Keratinocyte (primary cell): ENCODE results near the gene NPVF. TPM values are rescaled to one million over a fixed set of nuclear protein-coding genes. Genes with fewer than 3 reads are reported as not detected.

Experiments
- DNase-seq: peaks from one replicate; pipeline ENCODE4 v3.0.0-alpha.2; 2011; ENCODE audit warnings: low read depth, missing footprints, low spot score
- FAIRE-seq: peaks from 2 replicates; lab custom pipeline; 2011; peaks lifted over from hg19 to GRCh38; lab: Jason Lieb, UNC
- H2AFZ ChIP-seq: 2 replicates; pipeline ENCODE4 v1.6.0; 2012; ENCODE audit warnings: low read length, control low read depth, inconsistent platforms; ENCODE audit not compliant: control insufficient read depth
- H3K27ac ChIP-seq: 2 replicates; pipeline ENCODE4 v1.5.1; 2011; ENCODE audit warnings: low read length; ENCODE audit not compliant: control insufficient read depth, insufficient read depth
- H3K27me3 ChIP-seq: 3 replicates; pipeline ENCODE4 v1.6.0; 2011; ENCODE audit warnings: low read length; ENCODE audit not compliant: control insufficient read depth, insufficient read depth; ENCODE audit errors: extremely low read depth
- H3K36me3 ChIP-seq, 2 experiments: 2 replicates in 1 of 2; 3 replicates in 1 of 2; pipeline ENCODE4 v1.5.1; 2011; ENCODE audit warnings: low read length in 2 of 2, mild to moderate bottlenecking in 1 of 2; ENCODE audit not compliant: control insufficient read depth in 2 of 2, insufficient read depth in 2 of 2; ENCODE audit errors: extremely low read depth in 1 of 2
- H3K4me1 ChIP-seq: 3 replicates; pipeline ENCODE4 v1.5.1; 2011; ENCODE audit warnings: low read length; ENCODE audit not compliant: control insufficient read depth, insufficient read depth; ENCODE audit errors: extremely low read depth
- H3K4me2 ChIP-seq: 3 replicates; pipeline ENCODE4 v1.6.0; 2011; ENCODE audit warnings: low read depth, low read length; ENCODE audit not compliant: control insufficient read depth, insufficient read depth; ENCODE audit errors: extremely low read depth
- H3K4me3 ChIP-seq, 3 experiments: fragments of 200-600 bp in 1 of 3; sonication (generic) in 1 of 3; 2 replicates in 2 of 3; 3 replicates in 1 of 3; pipeline ENCODE4 v1.5.1; 2011 to 2016; ENCODE audit warnings: low read length in 3 of 3, mild to moderate bottlenecking in 3 of 3, control low read depth in 2 of 3, inconsistent platforms in 1 of 3, low read depth in 1 of 3, mixed read lengths in 1 of 3, mixed run types in 1 of 3, moderate library complexity in 1 of 3; ENCODE audit not compliant: control insufficient read depth in 2 of 3, insufficient read depth in 2 of 3; ENCODE audit errors: extremely low read depth in 1 of 3
- H3K79me2 ChIP-seq: 2 replicates; pipeline ENCODE4 v1.6.0; 2012; ENCODE audit warnings: low read length; ENCODE audit not compliant: control insufficient read depth, insufficient read depth
- H3K9ac ChIP-seq: 3 replicates; pipeline ENCODE4 v1.6.0; 2011; ENCODE audit warnings: low read length; ENCODE audit not compliant: control insufficient read depth, insufficient read depth; ENCODE audit errors: extremely low read depth
- H3K9me1 ChIP-seq: 3 replicates; pipeline ENCODE4 v1.6.0; 2011; ENCODE audit warnings: low read length; ENCODE audit not compliant: control insufficient read depth, insufficient read depth; ENCODE audit errors: extremely low read depth
- H3K9me3 ChIP-seq: 2 replicates; pipeline ENCODE4 v1.5.1; 2012; ENCODE audit warnings: low read depth, low read length; ENCODE audit not compliant: control insufficient read depth
- H4K20me1 ChIP-seq: 3 replicates; pipeline ENCODE4 v1.6.0; 2011; ENCODE audit warnings: low read length; ENCODE audit not compliant: control insufficient read depth, insufficient read depth; ENCODE audit errors: extremely low read depth
- EZH2 ChIP-seq: IDR thresholded peaks from one replicate; pipeline ENCODE4 v1.6.1; 2012; ENCODE audit warnings: inconsistent platforms, mild to moderate bottlenecking, low read length, moderate library complexity
- dilution Hi-C: fragments of 300-500 bp; cut with MboI; formaldehyde crosslinking; loops from one replicate; pipeline ENCODE4 v1.7.0; 2020; ENCODE audit warnings: low sequenced_read_pairs; ENCODE audit not compliant: extremely low pct_ligation_motif_present
- polyA plus RNA-seq, 5 experiments: library from polyadenylated mRNA; depleted of rRNA in 3 of 5; stranded (reverse) in 3 of 5; stranded (forward) in 1 of 5; unstranded in 1 of 5; fragments of >200 nt; gene quantifications; 1 replicate in 1 of 5; 2 replicates in 3 of 5; 3 replicates in 1 of 5; pipeline versions ENCODE4 v1.2.1 to v1.2.3, GENCODE V29; 2011 to 2012; ENCODE audit warnings: missing spikeins in 2 of 5, low read depth in 1 of 5, low replicate concordance in 1 of 5
- TF ChIP-seq, protein P1 (sequence below), 3 experiments: IDR thresholded peaks in 1 of 3; conservative IDR thresholded peaks in 1 of 3; optimal IDR thresholded peaks in 1 of 3; 2 replicates in 2 of 3; 3 replicates in 1 of 3; pipeline versions ENCODE3 to v1.5.1; 2011; ENCODE audit warnings: low read length in 3 of 3, mild to moderate bottlenecking in 3 of 3, moderate library complexity in 2 of 3, control low read depth in 1 of 3, inconsistent platforms in 1 of 3; ENCODE audit not compliant: insufficient read depth in 2 of 3; ENCODE audit errors: extremely low read depth in 1 of 3

NPVF gene
- polyA plus RNA-seq, 1 donor (not counting 4 experiments of a cell fraction or from before 2014, with no cell fraction given), result not detected

- peaks cover 3% of the 10 kb centered on the region for H3K27me3 ChIP-seq
Measured at GRCh38 chr7:25244254-25245033, 16.2 kb upstream of the NPVF start.

GRCh38 chr7:25242678-25243077 lies 14.4 kb upstream of the NPVF start:
- Histone ChIP-seq H3K4me2 (no peak overlapping the region), H3K4me1 (no peaks in the 10 kb centered on the region), H3K36me3 (no peaks in the 10 kb centered on the region), H2AFZ (no peak overlapping the region), H3K27ac (no peak overlapping the region), H3K79me2 (no peaks in the 10 kb centered on the region), H3K27me3 (peaks cover 3% of the 10 kb centered on the region), H3K9me3 (no peaks in the 10 kb centered on the region), H3K9me1 (no peaks in the 10 kb centered on the region), H3K4me3 (no peak overlapping the region), H3K9ac (no peak overlapping the region), H4K20me1 (no peaks in the 10 kb centered on the region)
- no peak for DNase-seq
- dilution Hi-C loops, result no loop called here
- no peak for FAIRE-seq
- TF ChIP-seq EZH2, result no peak
- TF ChIP-seq, protein P1, sequence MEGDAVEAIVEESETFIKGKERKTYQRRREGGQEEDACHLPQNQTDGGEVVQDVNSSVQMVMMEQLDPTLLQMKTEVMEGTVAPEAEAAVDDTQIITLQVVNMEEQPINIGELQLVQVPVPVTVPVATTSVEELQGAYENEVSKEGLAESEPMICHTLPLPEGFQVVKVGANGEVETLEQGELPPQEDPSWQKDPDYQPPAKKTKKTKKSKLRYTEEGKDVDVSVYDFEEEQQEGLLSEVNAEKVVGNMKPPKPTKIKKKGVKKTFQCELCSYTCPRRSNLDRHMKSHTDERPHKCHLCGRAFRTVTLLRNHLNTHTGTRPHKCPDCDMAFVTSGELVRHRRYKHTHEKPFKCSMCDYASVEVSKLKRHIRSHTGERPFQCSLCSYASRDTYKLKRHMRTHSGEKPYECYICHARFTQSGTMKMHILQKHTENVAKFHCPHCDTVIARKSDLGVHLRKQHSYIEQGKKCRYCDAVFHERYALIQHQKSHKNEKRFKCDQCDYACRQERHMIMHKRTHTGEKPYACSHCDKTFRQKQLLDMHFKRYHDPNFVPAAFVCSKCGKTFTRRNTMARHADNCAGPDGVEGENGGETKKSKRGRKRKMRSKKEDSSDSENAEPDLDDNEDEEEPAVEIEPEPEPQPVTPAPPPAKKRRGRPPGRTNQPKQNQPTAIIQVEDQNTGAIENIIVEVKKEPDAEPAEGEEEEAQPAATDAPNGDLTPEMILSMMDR (optimal IDR thresholded peaks at IDR 0.05 in 1 of 3, IDR thresholded peaks at IDR 0.05 in 1 of 3, conservative IDR thresholded peaks at IDR 0.05 in 1 of 3; ENCODE audit: extremely low read depth in 1 of 3, insufficient read depth in 2 of 3, low read length in 3 of 3), result no peak

More at GRCh38 chr7:25244254-25245033, 16.2 kb upstream of the NPVF start:
- TF ChIP-seq EZH2, result no peak
- TF ChIP-seq, protein P1 (optimal IDR thresholded peaks at IDR 0.05 in 1 of 3, IDR thresholded peaks at IDR 0.05 in 1 of 3, conservative IDR thresholded peaks at IDR 0.05 in 1 of 3; ENCODE audit: extremely low read depth in 1 of 3, insufficient read depth in 2 of 3, low read length in 3 of 3), result no peak
- H3K4me1 ChIP-seq, result no peaks in the 10 kb centered on the region
- no peak overlapping the region for H3K27ac ChIP-seq
- H3K9ac ChIP-seq, result no peak overlapping the region
- H2AFZ ChIP-seq, result no peak overlapping the region
- FAIRE-seq (no peak), DNase-seq (no peak)
- no peaks in the 10 kb centered on the region for H3K36me3 ChIP-seq
- no peaks in the 10 kb centered on the region for H3K79me2 ChIP-seq
- H3K9me1 ChIP-seq, result no peaks in the 10 kb centered on the region
- no peak overlapping the region for H3K4me2 ChIP-seq
- H4K20me1 ChIP-seq, result no peaks in the 10 kb centered on the region
- H3K9me3 ChIP-seq, result no peaks in the 10 kb centered on the region
- dilution Hi-C loops, result no loop called here
- H3K4me3 ChIP-seq, result no peak overlapping the region
